Ovary (tissue), 3 donors: ENCODE measurements around the gene PCA3.

Experiments
- CTCF ChIP-seq, 3 donors: fragments of 450-650 bp in 2 of 3; fragments of 200-600 bp in 1 of 3; IDR thresholded peaks; one replicate each; pipeline versions ENCODE4 v1.5.1 to v1.8.0; 2016 to 2022; ENCODE audit warnings: antibody characterized with exemption in 3 of 3, mild to moderate bottlenecking in 1 of 3
- POLR2A ChIP-seq: fragments of 450-650 bp; IDR thresholded peaks from one replicate; pipeline ENCODE4 v1.6.1; 2017; ENCODE audit warnings: antibody characterized with exemption, mild to moderate bottlenecking, moderate library complexity
- donor health status: DM: no; HTN: no; CAD: no.

DNA sequence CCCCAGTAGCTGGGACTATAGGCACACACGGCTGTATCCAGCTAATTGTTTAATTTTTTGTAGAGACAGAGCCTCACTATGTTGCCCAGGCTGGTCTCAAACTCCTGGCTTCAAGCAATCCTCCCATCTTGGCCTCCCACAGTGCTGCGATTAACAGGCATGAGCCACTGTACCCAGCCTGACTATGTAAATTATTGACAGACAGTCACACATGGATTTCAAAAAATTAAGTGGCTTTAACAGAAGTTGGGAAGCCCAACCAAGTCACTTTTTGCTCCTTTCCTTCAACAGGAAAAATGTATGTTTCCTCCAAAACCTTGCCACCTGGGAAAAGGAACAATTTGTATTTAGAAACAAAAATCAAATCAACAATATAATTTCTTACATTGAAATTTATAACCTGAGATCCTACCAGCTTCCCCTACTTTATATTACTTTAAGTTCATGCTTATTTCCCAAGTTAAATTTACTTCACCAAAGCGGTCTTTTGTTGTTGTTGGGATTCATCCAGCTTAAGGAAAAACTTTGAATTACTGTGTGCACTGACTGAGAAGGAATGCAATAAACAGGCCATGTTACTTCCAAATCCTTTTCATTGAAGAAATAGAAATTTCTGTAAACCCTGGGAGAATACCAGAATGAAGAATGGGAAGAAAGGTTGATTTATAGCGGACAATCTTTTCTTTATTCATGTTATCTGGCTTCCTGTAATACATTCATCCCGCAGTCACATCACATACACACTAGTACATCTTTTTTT lies 8.6 kb downstream of the PCA3 start:
- TF ChIP-seq POLR2A (no peak), CTCF (IDR thresholded peaks at IDR 0.05) (no peak)
